GM21423 (cell line): Measurements from ENCODE around the gene INTS1.

Experiments used
- ATAC-seq: cut with Tn5 transposase; IDR thresholded peaks from one replicate; pipeline ENCODE4 v1.9.1; 2021; ENCODE audit warnings: mild to moderate bottlenecking, moderate library complexity; ENCODE audit not compliant: unreplicated experiment

Gene INTS1

DNA sequence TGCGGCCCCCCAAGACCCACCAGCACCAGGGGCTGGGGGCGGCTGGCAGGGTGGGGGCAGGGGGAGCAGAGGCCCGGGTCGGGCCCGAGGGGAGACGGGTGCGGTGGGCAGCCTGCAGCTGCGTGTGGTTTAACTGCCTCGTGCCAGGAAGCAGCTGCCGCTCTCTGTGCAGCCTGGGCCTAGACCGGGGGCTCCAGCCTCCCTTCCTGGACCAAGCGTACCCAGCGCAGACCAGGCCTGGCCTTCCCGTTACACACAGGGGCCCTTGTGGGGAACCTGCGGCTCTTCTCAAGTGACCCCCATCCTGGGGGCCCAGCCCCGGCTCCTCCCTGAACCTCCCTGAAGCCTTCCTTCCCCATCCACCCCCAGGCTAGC lies 6.6 kb upstream of the INTS1 start:
- no peak for ATAC-seq

DNA sequence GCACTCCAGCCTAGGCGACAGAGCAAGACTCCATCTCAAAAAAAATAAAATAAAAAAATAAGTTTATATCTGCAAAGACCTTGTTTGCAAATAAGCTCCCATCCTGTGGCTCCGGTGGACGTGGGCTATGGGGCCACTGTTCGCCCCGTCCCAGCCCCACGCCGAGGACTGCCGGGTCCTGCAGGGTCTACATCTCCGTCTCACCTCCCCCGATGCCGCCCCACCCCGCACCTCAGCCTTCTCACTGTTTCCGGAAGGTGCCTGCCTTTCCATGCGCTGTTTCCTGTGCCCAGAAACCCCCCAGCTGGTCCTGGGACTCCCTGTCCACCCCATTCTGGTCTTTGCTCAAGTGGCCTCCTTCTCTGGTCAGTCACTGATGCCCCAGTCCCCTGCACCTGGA lies 5.0 kb upstream of the INTS1 start:
- ATAC-seq, result no peak

DNA sequence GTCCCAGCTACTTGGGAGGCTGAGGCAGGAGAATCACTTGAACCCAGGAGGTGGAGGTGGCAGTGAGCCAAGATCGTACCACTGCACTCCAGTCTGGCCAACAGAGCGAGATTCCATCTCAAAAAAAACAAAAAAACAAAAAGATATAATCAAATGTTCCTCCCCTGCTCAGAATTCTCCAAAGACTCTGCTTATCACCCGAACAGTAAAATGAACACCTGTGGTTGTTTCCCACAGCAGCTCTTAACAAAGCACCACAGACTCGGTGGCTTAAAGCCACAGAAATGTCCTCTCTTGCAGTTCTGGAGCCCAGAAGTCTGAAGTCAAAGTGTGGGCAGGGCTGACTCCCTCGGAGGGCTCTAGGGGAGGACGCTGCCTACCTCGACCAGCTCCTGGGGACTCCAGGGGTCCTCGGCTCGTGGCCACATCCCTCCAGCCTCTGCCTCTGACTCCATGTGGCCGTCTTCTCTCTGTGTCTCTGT lies 4.1 kb upstream of the INTS1 start:
- ATAC-seq, result no peak

DNA sequence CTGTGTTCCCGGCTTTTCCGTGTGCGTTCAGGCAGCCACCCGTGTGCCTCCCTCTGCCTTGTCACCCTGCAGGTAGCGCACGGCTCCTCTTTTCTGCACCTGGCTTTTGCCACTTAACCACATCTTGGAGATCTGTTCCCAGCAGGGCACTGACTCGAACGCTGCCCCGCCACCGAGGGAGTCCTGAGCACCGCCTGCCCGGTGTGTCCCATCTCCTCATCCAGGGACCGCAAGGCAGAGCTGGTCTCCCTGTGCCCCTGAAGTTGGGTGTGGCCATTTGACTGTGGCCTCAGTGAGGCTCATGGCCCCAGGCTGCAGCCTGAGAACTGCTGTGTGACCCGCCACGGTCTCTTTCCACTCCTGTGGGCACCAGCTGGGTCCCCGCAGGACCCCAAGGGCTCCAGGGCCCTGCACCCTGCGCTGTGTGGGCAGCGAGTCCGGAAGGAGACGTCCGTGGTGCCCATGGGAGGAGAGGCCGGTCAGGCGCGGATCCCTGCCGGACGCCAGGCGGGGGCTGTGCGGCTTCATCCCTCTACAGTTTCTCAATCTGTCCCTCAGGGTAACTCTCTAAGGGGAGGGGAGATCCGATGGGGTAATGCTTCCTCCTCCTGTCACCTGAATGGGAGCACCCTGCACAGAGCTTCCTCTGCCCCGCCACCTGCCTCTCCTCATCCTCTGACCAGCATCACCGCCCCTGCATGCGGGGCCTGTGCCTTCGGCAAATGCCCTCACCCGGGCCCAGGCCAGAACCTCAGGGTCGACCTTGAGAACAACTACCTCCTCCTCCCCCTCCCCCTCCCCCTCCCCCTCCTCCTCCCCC lies 1.8 kb upstream of the INTS1 start:
- ATAC-seq, result no peak

DNA sequence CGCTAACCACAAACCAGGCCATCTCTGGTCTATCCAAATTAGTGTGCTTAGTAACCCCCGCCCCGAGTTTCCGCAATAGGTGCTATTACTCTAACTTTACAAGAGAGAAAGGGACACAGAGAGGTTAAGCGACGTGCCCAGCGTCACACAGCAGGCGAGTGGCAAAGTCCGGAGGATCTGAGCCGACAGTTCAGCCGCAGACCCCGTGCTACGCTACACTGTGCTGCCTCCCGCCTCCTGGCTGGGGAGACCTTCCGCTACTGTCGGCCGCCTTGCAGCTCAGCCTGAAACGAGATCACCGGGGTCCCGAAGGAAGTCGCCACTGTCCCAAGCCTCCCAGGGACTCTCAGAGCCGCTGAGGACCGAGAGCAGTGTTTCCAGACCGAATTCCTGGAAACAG lies 799 bp downstream of the INTS1 start:
- ATAC-seq, result no peak

DNA sequence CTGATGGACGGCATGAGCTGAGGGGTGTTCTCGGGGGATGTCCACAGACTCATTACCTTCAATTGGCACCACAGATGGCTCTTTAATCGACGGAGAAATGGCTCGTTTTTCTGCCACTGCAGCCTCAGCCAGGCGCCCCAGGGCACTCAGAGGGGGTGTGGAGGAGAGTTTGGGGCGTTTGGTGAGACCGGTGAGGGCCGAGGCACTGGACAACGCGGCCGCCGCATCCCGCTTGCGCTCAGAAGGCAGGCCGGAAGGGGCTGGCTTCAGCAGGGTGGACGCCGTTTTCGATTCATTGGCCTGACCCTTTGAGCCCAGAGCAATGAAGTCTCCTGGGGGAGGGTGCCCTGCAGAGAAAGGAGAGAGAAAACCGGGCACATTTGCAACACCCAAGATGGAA lies 1.3 kb downstream of the INTS1 start:
- no peak for ATAC-seq

DNA sequence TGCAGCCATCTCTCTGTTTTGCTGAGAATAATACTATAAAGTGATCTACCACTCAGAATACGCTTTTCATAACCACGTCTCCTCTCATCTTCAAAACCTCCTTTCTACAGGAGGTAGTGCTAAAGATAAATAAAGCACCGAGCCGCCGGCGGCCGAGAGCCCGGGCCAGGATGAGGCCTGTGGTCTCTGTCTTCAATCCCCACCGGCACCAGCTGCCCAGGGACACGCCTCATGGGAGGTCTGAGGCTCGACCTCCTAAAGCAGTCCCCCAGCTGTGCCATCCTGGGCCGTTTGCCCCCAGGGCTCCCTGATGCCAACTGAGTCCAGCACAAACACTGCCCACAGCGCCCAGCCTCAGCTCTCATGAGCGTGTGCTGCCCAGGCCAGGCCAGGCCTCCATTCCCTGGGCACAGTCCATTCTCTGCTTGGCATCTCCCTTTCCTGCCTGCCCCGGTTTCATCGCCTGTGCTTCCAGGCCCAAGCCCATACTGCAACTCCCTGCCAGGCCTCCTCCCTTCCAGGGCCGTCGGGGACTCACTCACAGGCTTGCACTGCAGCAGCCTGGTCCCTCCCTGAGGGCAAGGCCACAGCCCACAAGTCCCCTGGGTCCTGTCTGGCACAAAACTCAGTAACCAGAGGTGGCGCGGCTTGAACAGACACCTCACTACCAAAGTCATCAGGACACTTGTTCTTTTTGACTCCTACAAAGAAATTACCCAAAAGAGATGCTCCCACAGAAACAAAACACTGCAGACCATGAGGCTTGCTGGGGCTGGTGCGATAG lies 2.5 kb downstream of the INTS1 start:
- no peak for ATAC-seq

DNA sequence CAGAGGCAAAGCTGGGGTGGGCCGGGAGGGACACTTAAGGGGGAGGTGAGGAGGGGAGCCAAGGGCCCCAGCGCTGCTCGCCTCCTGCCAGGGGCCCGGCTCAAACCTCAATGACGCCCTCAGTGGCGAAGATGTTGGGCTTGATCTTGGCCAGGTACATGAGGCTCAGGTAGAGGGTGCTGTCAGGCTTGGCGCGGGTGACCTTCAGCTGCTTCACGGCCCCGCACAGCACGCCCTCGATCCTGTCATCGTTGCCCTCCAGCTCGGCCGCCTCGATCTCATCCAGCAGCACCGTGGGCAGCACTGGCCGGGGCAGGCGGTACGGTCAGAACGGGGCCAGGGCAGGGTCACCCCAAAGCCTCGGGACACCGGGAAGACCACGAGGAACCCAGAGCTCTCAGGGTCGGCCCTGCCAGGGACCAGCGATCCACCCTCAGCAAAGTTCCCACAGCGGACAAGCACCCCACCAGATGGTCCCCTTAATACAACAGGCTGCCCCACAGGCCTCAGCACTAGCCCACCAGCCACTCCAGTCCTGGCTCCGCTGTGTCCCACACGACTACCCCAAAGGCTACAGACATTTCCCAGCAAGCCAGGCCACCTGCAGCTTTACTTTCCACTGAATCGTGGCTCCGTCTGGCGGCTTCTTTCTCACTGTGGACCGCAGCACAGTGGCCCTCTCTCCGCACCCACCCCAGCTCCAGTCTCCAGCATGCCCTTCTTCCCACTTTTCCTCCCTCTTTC lies 4.0 kb downstream of the INTS1 start:
- ATAC-seq, result no peak

DNA sequence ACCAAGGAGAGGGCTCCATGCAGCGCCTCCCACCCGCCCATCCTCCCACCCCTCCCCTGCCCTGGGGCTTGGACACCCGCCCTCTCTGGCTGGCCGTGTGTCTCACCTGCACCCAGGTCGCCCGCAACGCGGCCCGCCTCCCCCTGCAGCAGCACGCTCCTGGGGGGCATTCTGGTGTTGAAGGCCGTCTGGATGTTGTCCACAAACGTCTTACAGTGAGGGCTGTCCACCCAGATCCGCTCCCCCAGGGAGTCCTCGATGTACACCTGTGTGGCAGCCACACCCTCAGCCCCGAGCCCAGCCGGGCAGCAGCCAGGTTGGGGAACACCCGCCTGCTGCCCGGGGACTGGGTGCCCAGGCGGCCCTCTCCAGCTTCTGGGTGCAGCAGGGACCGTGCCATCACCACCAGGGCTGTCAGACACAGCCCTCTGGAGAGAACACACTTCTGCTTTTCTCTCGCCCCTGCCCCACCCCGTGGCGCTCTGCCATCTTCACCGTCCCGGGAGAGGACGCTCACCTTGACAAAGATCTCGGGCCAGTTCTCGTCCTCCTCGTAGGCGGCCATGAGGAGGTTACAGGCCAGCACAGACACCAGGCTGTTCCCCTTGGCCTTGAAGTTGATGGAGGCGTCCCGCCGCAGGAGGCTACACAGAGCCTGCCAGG lies 4.7 kb downstream of the INTS1 start:
- ATAC-seq, result no peak

DNA sequence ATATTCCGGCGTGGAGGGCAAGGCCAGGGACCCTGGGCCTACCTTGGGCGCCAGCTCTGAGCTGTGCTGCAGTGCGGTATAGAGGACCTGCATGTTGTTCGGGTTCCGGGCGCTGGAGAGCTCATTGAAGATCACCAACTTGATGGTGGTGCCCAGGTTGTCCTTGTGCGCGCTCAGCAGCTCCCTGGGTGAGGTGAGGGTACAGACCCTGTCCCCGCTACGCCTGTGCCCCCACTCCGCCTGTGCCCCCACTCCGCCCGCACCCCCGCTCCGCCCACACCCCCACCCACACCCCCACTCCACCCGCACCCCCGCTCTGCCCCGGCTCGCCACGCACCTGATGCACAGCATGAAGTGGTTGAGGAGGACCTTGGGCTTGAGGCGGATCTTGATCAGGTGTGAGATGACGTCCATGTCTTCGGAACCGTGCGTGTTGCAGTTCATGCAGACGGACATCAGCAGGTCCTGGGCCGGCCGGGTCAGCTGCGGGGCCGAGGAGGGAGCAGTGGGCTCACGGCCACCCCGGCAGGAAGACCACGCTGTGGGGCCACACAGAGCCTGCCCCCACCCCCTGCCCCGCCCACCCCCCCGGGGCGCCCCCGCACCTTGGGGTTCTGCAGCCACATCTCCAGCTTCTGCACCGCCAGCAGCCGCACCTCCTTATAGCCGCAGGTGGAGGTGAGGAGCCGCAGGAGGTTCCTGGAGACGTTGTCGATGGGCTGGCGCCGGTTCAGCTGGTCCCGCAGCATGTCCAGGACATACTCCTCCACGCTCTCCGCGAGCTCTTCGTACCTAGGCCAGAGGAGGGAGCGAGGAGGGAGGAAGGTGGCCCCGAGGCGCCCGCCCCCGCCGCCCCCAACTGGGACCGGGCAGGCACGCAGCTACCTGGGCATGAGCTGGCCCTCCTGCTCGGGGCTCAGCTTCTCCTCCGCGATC lies 5.6 kb downstream of the INTS1 start:
- ATAC-seq, result no peak

DNA sequence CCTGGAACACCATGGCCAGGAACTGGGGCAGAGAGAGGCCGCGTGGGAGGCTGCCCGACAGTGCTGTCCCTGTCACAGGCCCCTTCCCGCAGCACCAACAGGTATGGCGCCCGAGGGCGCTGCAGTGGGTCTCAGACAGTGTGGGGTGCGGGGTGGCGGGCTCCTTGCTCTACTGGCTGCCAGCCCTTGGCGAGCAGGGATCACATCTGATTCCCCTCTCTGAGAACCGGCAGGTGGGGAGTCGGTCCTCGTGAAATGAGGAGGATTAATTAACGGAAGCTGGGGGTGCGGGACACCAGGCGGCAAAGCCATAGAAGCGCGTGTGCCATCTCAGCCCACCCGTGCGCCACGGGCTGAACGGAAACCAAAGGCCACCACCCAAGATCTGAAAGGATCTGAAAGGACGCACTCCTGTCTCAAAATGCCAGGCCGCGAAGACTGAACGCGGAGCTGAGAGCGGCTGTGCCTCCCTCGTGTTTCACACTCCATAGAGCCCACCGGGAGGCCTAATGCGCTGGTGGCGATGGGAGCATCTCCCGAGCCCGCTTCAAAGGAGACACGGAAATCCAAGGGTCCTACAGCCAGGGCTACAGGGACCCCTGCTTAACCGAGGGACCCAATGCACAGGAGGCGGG lies 6.8 kb downstream of the INTS1 start:
- ATAC-seq, result no peak

DNA sequence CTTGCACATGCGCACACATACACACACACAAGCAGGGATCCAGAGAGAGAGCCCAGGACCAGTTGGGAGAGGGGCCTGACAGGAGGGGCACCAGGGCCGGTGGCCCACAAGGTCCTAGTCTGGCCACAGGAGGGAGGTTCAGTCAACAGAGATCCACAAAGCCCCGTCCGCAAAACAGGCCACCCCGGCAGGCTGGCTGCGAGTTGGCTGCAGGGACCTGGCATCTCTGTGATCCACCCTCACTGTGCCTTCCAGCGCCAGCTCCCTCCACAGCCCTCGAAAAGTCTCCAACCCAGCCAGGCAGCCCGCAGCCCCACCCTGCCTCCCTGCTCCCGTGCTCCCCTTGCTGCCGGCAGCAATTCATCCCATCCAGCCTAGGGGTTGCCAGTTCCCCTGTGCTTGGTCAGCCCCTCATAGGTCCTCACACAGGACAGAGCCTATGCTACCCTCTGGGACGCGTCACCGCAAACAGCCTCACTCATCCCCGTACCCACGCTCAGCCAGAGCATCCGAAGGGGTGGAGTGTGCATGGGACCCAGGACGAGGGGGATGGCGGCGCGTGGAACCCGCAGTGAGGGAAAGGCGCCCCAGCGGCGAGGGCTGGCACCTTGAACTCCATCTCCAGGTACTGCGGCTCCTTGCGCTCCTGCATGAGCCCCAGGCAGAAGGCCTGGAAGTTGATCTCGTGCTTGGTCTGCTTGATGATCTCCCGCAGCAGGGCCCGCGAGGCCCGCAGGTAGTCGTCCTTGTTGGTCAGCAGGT lies 7.5 kb downstream of the INTS1 start:
- ATAC-seq, result no peak

DNA sequence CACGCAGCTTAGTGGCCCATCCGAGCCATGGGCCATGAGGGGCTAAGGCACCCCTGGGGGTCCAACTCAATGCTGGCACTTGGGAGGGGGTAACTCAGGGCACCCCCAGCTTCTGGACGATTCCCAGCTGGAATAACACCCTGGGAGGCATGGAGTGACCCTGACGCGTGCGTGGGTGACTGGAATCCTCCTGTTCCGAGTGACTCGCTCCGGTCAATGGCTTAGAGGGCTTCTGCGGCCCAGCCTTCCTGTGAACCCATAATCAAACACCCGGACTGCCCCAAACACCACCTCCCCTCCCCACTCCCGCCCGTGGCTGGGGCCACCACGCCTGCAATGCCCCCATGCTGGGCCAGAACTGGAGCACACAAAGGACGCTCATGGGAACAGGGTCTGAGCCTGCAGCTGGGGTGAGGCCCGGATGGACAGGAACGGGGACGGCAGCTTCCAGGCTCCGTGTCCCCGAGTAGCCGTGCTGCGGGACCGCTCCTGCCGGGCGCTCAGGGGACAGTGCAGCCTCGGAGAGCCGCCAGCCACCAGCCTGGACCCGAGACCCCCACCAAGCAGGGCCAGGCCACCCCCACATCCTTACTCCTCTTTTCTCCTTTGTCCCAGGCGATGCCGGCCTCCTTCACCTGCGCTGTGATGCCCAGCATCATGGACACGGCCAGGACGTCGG lies 8.5 kb downstream of the INTS1 start:
- ATAC-seq, result no peak

DNA sequence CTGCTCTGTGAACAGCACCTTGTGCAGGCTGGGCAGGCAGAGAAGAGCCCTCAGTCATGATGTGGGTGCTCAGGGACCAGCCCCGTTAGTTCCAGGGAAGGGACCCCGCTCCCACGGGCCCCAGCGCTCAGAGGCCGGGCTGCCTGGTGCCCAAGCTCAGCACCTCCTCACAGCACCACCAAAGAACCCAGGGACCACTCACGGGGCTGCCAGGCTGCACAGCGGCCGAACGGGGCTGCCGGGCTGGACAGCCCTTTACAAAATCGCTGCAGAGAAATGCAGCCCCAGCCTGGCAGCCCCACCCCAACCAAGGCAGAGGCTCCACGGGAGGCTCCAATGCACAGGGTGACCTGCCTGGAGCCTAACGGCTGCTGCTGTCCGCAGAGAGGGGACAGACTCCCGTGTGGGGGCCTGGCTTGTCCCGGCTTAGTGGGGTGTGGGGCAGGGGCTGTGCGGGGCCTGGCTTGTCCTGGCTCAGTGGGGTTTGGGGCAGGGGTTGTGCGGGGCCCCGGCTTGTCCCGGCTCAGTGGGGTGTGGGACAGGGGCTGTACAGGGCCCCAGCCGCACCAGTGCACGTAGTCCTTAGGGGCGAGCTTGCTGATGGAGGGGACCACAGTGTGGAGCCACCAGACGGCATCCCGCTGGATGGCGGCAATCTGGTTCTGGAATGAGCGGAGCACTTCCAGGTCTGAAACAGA lies 9.2 kb downstream of the INTS1 start:
- ATAC-seq, result no peak

DNA sequence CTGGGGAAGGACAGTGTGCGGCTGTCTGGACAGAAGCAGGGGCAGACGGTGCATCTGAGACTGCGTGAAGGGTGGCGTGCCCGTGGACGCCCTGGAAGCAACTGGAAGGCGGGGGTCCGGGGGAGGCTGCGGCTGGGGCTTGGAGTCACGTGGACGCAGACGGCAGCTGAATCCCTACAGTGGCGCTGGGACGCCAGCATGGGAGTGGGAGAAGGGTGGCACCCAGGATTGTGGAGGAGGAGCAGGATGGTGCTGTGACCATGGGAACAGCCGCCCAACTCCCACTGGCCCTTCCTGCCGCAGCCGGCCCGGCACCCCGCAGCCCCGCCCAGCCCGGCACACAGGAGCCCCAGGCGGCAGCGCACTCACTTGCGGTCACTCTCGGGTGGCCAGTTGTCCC lies 9.7 kb downstream of the INTS1 start:
- no peak for ATAC-seq

DNA sequence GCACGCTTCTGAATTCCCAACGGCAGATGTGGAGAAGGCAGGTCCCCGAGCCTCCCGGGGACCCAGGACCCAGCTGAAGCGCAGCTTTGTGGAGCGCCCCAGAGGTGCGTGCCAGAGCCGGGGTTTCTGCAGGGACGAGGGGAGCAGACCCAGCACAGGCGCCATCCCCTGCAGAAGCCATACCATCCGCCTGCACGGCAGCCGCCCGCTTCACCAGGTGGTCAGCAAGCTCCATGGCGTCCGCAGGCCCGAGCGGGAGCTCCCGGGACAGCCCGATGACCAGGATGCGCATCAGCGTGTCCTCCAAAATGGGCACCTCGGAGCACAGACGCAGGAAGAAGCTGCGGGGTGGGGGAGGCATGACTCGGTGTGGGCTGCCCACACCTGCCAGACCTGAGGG lies 10.6 kb downstream of the INTS1 start:
- ATAC-seq, result no peak

DNA sequence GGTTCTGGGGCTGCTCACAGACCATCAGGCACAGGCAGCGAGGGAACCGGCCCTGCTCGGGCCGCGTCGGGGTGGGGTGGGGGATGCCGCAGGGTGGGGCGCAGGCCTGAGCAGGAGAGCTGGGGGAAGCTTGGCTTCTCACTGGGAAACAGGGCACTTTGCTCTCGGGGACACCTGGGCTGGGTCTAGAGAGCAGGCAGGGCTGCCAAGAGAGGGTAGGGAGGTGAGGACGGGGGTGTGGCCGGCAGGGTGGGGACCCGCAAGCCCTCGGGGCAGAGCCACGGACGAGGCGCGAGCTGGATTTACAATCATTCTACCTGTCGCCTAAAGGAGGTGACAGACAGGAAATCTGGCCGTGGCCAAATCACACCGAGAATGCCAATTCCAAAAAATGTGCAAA lies 11.1 kb downstream of the INTS1 start:
- no peak for ATAC-seq

DNA sequence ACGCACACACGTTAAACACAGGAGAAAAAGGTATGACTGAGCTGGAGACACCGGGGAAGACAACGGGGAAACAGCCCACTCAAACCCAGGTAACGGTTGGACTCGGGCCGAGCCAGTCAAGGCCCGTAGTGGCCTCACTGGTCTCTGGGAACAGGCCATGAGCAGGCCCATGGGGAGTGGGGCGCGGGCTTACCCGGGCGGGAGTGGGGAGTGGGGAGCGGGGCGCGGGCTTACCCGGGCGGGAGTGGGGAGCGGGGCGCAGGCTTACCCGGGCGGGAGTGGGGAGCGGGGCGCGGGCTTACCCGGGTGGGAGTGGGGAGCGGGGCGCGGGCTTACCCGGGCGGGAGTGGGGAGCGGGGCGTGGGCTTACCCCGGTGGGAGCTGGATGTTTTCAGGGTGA lies 11.5 kb downstream of the INTS1 start:
- ATAC-seq, result no peak
